H1 (cell line): ENCODE data around the gene TMEM198. TPM values are rescaled to one million over a fixed set of nuclear protein-coding genes. Genes with fewer than 3 reads are reported as not detected.

ENCODE experiments used
- CTCF ChIA-PET: fragments of 300-600 bp; sonication (Branson Sonifier 250); formaldehyde crosslinking; loops from one replicate; lab custom pipeline; 2021; ENCODE audit not compliant: partially characterized antibody; lab: Charles Lee
- POLR2A ChIA-PET: fragments of 300-600 bp; sonication (Branson Sonifier 250); formaldehyde crosslinking; loops from one replicate; lab custom pipeline; 2021; ENCODE audit warnings: inconsistent platforms; ENCODE audit not compliant: partially characterized antibody; lab: Charles Lee
- DNase-seq, 2 experiments: peaks; one replicate each; pipeline versions ENCODE4 v3.0.0 to v3.0.0-alpha.2; 2010 to 2022; ENCODE audit warnings: low spot score in 2 of 2, low read depth in 1 of 2, mixed read lengths in 1 of 2
- FAIRE-seq: peaks from 2 replicates; lab custom pipeline; 2011; peaks lifted over from hg19 to GRCh38; lab: Jason Lieb, UNC
- H2AFZ ChIP-seq: 2 replicates; pipeline ENCODE4 v1.8.1; 2012; ENCODE audit warnings: low read length, inconsistent platforms
- H2AK5ac ChIP-seq: 2 replicates; pipeline ENCODE4 v1.6.1; 2013; ENCODE audit warnings: low read depth, low read length
- H2BK120ac ChIP-seq: replicated peaks from 2 replicates; pipeline ENCODE3; 2013; ENCODE audit warnings: low read depth, low read length, inconsistent platforms
- H2BK12ac ChIP-seq: 2 replicates; pipeline ENCODE4 v1.6.1; 2013; ENCODE audit warnings: low read depth, low read length
- H2BK15ac ChIP-seq: 2 replicates; pipeline ENCODE4 v1.6.1; 2013; ENCODE audit warnings: low read length
- H2BK20ac ChIP-seq: 2 replicates; pipeline ENCODE4 v1.6.1; 2013; ENCODE audit warnings: low read length
- H2BK5ac ChIP-seq: 2 replicates; pipeline ENCODE4 v1.6.1; 2013; ENCODE audit warnings: low read depth, low read length
- H3K14ac ChIP-seq: 2 replicates; pipeline ENCODE4 v1.6.1; 2013; ENCODE audit warnings: inconsistent platforms; ENCODE audit not compliant: insufficient read length
- H3K18ac ChIP-seq: 2 replicates; pipeline ENCODE4 v1.6.1; 2013; ENCODE audit warnings: low read length; ENCODE audit errors: extremely low read depth
- H3K23ac ChIP-seq: 2 replicates; pipeline ENCODE4 v1.6.1; 2013; ENCODE audit warnings: inconsistent platforms; ENCODE audit not compliant: insufficient read length
- H3K23me2 ChIP-seq: 2 replicates; pipeline ENCODE4 v1.6.1; 2013; ENCODE audit warnings: low read depth, low read length
- H3K27ac ChIP-seq: 2 replicates; pipeline ENCODE4 v1.6.1; 2011; ENCODE audit warnings: low read depth, low read length, inconsistent platforms
- H3K27me3 ChIP-seq, 4 experiments: replicated peaks in 1 of 4; 1 replicate in 1 of 4; 2 replicates in 3 of 4; pipeline versions ENCODE4 v1.6.1 to v1.8.1; 2011 to 2013; ENCODE audit warnings: low read length in 3 of 4, mild to moderate bottlenecking in 3 of 4, inconsistent platforms in 2 of 4, mixed read lengths in 2 of 4, moderate library complexity in 1 of 4; ENCODE audit not compliant: control insufficient read depth in 3 of 4, insufficient read depth in 3 of 4; ENCODE audit errors: extremely low read depth in 1 of 4
- H3K36me3 ChIP-seq, 4 experiments: 2 replicates each; pipeline versions ENCODE4 v1.6.1 to v1.8.1; 2011 to 2013; ENCODE audit warnings: mild to moderate bottlenecking in 4 of 4, low read length in 3 of 4, moderate library complexity in 2 of 4, control low read depth in 1 of 4, inconsistent platforms in 1 of 4; ENCODE audit not compliant: insufficient read depth in 4 of 4, control insufficient read depth in 2 of 4
- H3K4ac ChIP-seq: replicated peaks from 2 replicates; pipeline ENCODE3; 2013; ENCODE audit warnings: low read length, low read depth, mixed read lengths, inconsistent platforms; ENCODE audit not compliant: insufficient read length
- H3K4me1 ChIP-seq, 4 experiments: replicated peaks in 1 of 4; 1 replicate in 1 of 4; 2 replicates in 3 of 4; pipeline versions ENCODE4 v1.6.1 to v1.8.1; 2011 to 2013; ENCODE audit warnings: low read length in 3 of 4, inconsistent platforms in 2 of 4, mixed read lengths in 1 of 4; ENCODE audit not compliant: insufficient read depth in 4 of 4, control insufficient read depth in 3 of 4
- H3K4me2 ChIP-seq, 2 experiments: 2 replicates each; pipeline versions ENCODE4 v1.6.1 to v1.8.1; 2011 to 2013; ENCODE audit warnings: low read depth in 2 of 2, low read length in 2 of 2, control low read depth in 1 of 2, inconsistent platforms in 1 of 2, mild to moderate bottlenecking in 1 of 2; ENCODE audit not compliant: insufficient read depth in 1 of 2
- H3K4me3 ChIP-seq, 4 experiments: fragments of 200-600, 300-600 bp in 1 of 4; sonication (generic), shearing (Covaris generic), sonication (Bioruptor Twin) in 1 of 4; 2 replicates each; pipeline versions ENCODE4 v1.5.1 to v1.8.1; 2011 to 2016; ENCODE audit warnings: low read length in 4 of 4, low read depth in 3 of 4, control low read depth in 2 of 4, inconsistent platforms in 2 of 4, mild to moderate bottlenecking in 2 of 4, mixed read lengths in 1 of 4, moderate library complexity in 1 of 4; ENCODE audit not compliant: insufficient read depth in 2 of 4; ENCODE audit errors: extremely low read depth in 1 of 4
- H3K56ac ChIP-seq: replicated peaks from 2 replicates; pipeline ENCODE3; 2013; ENCODE audit warnings: low read depth, mild to moderate bottlenecking, mixed read lengths, low read length, inconsistent platforms; ENCODE audit not compliant: insufficient read length
- H3K79me1 ChIP-seq: 2 replicates; pipeline ENCODE4 v1.6.1; 2013; ENCODE audit warnings: low read depth, low read length, control low read depth
- H3K79me2 ChIP-seq, 2 experiments: 2 replicates each; pipeline versions ENCODE4 v1.6.1 to v1.8.1; 2012 to 2013; ENCODE audit warnings: low read length in 2 of 2, mild to moderate bottlenecking in 2 of 2, inconsistent platforms in 1 of 2; ENCODE audit not compliant: insufficient read depth in 2 of 2, control insufficient read depth in 1 of 2
- H3K9ac ChIP-seq, 4 experiments: replicated peaks in 1 of 4; 1 replicate in 1 of 4; 2 replicates in 3 of 4; pipeline versions ENCODE4 v1.6.1 to v1.8.1; 2011 to 2013; ENCODE audit warnings: low read depth in 3 of 4, low read length in 3 of 4, control low read depth in 2 of 4, mild to moderate bottlenecking in 2 of 4, moderate library complexity in 2 of 4, inconsistent platforms in 1 of 4; ENCODE audit errors: extremely low read depth in 1 of 4
- H3K9me3 ChIP-seq, 2 experiments: 2 replicates each; pipeline versions ENCODE4 v1.6.1 to v1.8.1; 2012 to 2013; ENCODE audit warnings: mild to moderate bottlenecking in 2 of 2, moderate library complexity in 2 of 2, control low read depth in 1 of 2, inconsistent platforms in 1 of 2, low read depth in 1 of 2, low read length in 1 of 2, mixed read lengths in 1 of 2; ENCODE audit not compliant: insufficient read depth in 2 of 2
- H4K20me1 ChIP-seq, 2 experiments: replicated peaks in 1 of 2; 2 replicates each; pipeline versions ENCODE3 to v1.8.1; 2011 to 2013; ENCODE audit warnings: inconsistent platforms in 2 of 2, low read length in 2 of 2, mild to moderate bottlenecking in 1 of 2; ENCODE audit not compliant: insufficient read depth in 2 of 2, control insufficient read depth in 1 of 2
- H4K5ac ChIP-seq: 2 replicates; pipeline ENCODE4 v1.6.1; 2013; ENCODE audit warnings: low read length, low read depth, mixed read lengths, inconsistent platforms; ENCODE audit not compliant: insufficient read length
- H4K8ac ChIP-seq: 2 replicates; pipeline ENCODE4 v1.8.0; 2013; ENCODE audit warnings: mild to moderate bottlenecking, moderate library complexity, low read length, inconsistent platforms; ENCODE audit not compliant: insufficient read depth; ENCODE audit errors: extremely low read depth
- H4K91ac ChIP-seq: replicated peaks from 2 replicates; pipeline ENCODE3; 2013; ENCODE audit warnings: low read length, mixed read lengths, inconsistent platforms; ENCODE audit not compliant: insufficient read length
- BCL11A ChIP-seq, 2 experiments: IDR thresholded peaks; one replicate each; pipeline ENCODE4 v1.6.1; 2011; ENCODE audit warnings: low read depth in 2 of 2, low read length in 2 of 2, mild to moderate bottlenecking in 2 of 2
- CBX5 ChIP-seq: fragments of 300-800, 300-1000 bp; sonication (generic); IDR thresholded peaks from 2 replicates; pipeline ENCODE4 v1.7.1; 2016; ENCODE audit warnings: antibody characterized with exemption, low read length, low read depth
- CHD1 ChIP-seq: IDR thresholded peaks from 2 replicates; pipeline ENCODE4 v1.6.1; 2012; ENCODE audit warnings: low read depth, low read length, improper control_type of control experiment
- CHD2 ChIP-seq: IDR thresholded peaks from 2 replicates; pipeline ENCODE4 v1.6.1; 2012; ENCODE audit warnings: low read length, improper control_type of control experiment
- HDAC6 ChIP-seq: IDR thresholded peaks from one replicate; pipeline ENCODE4 v1.7.1; 2012; ENCODE audit warnings: low read depth, mild to moderate bottlenecking, inconsistent platforms, low read length, moderate library complexity
- WGBS, 2 experiments: shearing (Covaris generic) in 1 of 2; methylation state at CpG; one replicate each; pipeline versions ENCODE4 v1.1.6 to v1.1.7; 2013 to 2015; ENCODE audit warnings: low lambda C conversion rate in 2 of 2, mixed read lengths in 2 of 2, inconsistent platforms in 1 of 2, low coverage in 1 of 2, missing lambda C conversion rate in 1 of 2; ENCODE audit not compliant: insufficient replicate concordance in 2 of 2, insufficient coverage in 1 of 2, insufficient read length in 1 of 2; ENCODE audit errors: extremely low coverage in 1 of 2, missing lambda C conversion rate in 1 of 2; 5-methylcytosine and 5-hydroxymethylcytosine counted together
- polyA plus RNA-seq, 7 experiments: library from polyadenylated mRNA; depleted of rRNA in 3 of 7; stranded (reverse) in 5 of 7; unstranded in 2 of 7; fragments of >200 nt in 5 of 7; fragments of 200-250 nt in 2 of 7; gene quantifications; 1 replicate in 5 of 7; 2 replicates in 1 of 7; 4 replicates in 1 of 7; pipeline versions ENCODE4 v1.2.1 to v1.2.3, GENCODE V29; 2011 to 2013; ENCODE audit warnings: missing spikeins in 2 of 7, mixed read lengths in 2 of 7
- total RNA-seq: library from RNA; stranded (reverse); fragmentation: NEBNext Ultra II Directional; extraction: Animal tissue kit (Norgen Biotek cat#: 25700); gene quantifications from 2 replicates; pipeline ENCODE4 v1.2.1, GENCODE V29; 2021

The TMEM198 gene
- total and polyA plus RNA-seq, 2 of the 8 experiments (the other 6 are each of a cell fraction or from before 2014, with no cell fraction given), result 10.2 to 10.4 TPM

- ChIA-PET CTCF (interaction anchor here (0.6 to 14.4 kb wide), 6 partner anchors 8 to 295 kb away, joined by 3 to 143 read pairs (median 4); no protein-coding TSS in a partner anchor), POLR2A (interaction anchor here (1.8 to 13.4 kb wide), 4 partner anchors 12 to 84 kb away, joined by 3 to 127 read pairs (median 8); partner anchors contain the start of genes INHA and OBSL1)
- H3K4me2 ChIP-seq, result no peak overlapping the region
- no peak overlapping the region for H2BK20ac ChIP-seq
- H3K9me3 ChIP-seq, result no peaks in the 10 kb centered on the region
- H3K23me2 ChIP-seq, result no peaks in the 10 kb centered on the region
- DNase-seq (no peak), FAIRE-seq (no peak)
- H4K5ac ChIP-seq, result no peak overlapping the region
- no peaks in the 10 kb centered on the region; a peak in 1 of 7 replicates for H3K27me3 ChIP-seq
- no peak overlapping the region for H2BK120ac ChIP-seq
- H2AK5ac ChIP-seq, result no peak overlapping the region
- H3K4me3 ChIP-seq, result no peak overlapping the region
- H3K9ac ChIP-seq, result no peak overlapping the region
- no peak overlapping the region for H3K23ac ChIP-seq
- TF ChIP-seq CHD2, result no peak
- TF ChIP-seq BCL11A (IDR thresholded peaks at IDR 0.05; ENCODE audit: low read depth in 2 of 2, low read length in 2 of 2), result no peak
- no peak for TF ChIP-seq CBX5
- TF ChIP-seq HDAC6, result no peak
- TF ChIP-seq CHD1, result no peak
- H2BK15ac ChIP-seq, result no peak overlapping the region
- peaks cover 0 to 4% (median 2%) of the 10 kb centered on the region in 4 experiments; a peak in 2 of 7 replicates for H3K4me1 ChIP-seq
- H3K14ac ChIP-seq, result no peak overlapping the region
- H2BK12ac ChIP-seq, result no peak overlapping the region
- H3K18ac ChIP-seq, result no peak overlapping the region
- no peak overlapping the region for H3K27ac ChIP-seq
- no peak overlapping the region for H3K4ac ChIP-seq
- H3K79me2 ChIP-seq, result no peaks in the 10 kb centered on the region
- no peak overlapping the region for H2AFZ ChIP-seq
- no peaks in the 10 kb centered on the region; the same call in 1 of the 2 replicates for H3K79me1 ChIP-seq
- WGBS, 2 experiments, result 63% methylated on average over 4 of the region's 4 CpGs; no CpG with 5 or more reads in 1 of the 2 experiments
- H2BK5ac ChIP-seq, result no peak overlapping the region
- no peak overlapping the region for H3K56ac ChIP-seq
- H4K91ac ChIP-seq, result no peak overlapping the region
- no peaks in the 10 kb centered on the region for H4K20me1 ChIP-seq
- H4K8ac ChIP-seq, result no peak overlapping the region
- H3K36me3 ChIP-seq, result no peaks in the 10 kb centered on the region
These were observed 47.3 kb downstream of the TMEM198 start for GRCh38 chr2:219591091-219591490.
